HG03432 (cell line): Measurements from ENCODE around the gene LGALS9C.
"Not testable (repeated sequence)": the region's sequence is repeated elsewhere in the genome, so short reads cannot be mapped to it uniquely, and the experiment has no call there.

Experiments used
- ATAC-seq: cut with Tn5 transposase; IDR thresholded peaks from one replicate; pipeline ENCODE4 v1.9.1; 2021; ENCODE audit warnings: mild to moderate bottlenecking, moderate library complexity; ENCODE audit not compliant: unreplicated experiment

The LGALS9C gene

DNA sequence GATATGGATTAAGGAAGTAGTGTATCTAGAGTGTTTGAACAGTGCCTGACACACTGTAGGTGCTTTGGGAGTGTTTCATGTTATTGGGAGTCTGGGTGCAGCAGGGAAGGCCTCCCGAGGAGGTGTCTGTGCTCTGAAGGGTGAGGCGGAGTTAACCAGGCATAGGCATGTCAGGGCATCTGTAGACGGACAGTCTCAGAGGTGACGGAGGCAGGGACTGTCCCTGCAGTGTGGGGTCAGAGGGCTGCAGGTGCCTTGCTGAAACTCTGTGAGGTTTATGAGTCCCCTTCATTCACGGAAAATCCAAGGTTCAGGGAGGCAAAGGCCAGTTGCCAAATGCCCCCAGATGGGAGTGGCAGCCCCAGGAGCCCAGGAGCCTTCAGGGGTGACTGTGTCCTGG, 778 bp downstream of the LGALS9C start:
- not testable (repeated sequence) for ATAC-seq

DNA sequence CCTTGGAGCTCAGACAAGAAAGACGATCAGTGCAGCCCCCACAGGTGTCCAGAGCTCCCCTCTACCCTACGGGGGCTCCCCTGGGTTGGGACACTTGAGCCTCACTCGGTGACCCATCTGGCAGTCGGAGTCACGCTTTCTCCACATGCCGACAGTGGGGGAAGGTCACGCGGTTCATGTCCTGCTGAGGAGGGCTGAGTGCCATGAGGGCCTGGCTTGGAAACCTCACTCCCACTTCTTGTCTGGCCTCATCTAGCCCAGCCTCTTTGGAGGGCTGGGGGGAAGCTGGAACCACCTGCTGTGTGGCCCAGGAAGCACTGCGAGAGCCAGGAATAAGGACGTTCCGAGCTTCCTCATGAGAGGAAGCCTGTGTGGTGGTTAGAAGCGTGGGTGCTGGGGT, 1.8 kb downstream of the LGALS9C start:
- ATAC-seq, result not testable (repeated sequence)

DNA sequence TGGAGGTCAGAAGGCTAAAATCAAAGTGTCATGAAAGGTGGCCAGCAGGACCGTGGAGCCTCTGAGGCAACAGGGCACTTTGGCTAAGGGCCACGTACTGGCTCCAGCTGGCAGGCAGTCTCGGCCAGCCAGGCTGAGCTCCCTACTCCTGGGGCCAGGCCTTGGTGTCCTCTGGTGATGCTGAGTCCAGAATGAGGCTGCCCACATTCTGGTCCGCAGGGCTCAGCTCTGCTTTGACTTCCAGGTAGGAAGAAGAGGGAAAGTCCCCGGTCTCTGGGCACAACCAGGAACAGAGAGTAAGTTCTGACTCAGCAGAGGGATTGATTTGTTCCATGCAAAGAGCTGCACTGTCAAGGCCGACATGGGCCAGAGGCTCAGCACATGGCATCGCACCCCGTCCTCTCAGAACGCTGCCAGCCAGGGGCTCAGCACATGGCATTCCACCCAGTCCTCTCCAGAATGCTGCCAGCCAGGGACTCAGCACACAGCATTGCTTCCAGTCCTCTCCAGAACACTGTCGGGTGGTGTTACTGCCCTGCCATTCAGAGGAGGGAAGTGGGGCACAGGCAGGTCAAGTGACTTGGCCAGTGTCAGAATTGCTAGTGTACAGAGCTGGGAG, 2.5 kb downstream of the LGALS9C start:
- not testable (repeated sequence) for ATAC-seq

DNA sequence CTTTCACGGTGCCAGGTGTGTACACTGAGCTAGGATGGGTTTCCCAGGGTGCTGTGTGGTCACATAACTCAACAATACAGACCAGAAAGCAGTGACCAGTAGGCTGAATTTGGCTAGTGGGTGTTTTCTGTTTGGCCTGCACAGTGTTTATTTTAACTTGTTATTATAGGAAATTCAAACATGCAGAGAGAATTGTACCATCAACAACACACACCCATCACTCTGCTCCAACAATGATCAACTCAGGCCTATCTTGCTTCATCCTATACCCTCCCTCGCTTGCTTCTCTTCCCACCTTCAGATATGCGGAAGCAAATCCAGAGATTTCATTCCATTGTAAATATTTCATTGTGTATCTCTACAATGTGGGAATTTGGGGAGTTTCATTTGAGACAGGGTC, 5.2 kb downstream of the LGALS9C start:
- not testable (repeated sequence) for ATAC-seq

DNA sequence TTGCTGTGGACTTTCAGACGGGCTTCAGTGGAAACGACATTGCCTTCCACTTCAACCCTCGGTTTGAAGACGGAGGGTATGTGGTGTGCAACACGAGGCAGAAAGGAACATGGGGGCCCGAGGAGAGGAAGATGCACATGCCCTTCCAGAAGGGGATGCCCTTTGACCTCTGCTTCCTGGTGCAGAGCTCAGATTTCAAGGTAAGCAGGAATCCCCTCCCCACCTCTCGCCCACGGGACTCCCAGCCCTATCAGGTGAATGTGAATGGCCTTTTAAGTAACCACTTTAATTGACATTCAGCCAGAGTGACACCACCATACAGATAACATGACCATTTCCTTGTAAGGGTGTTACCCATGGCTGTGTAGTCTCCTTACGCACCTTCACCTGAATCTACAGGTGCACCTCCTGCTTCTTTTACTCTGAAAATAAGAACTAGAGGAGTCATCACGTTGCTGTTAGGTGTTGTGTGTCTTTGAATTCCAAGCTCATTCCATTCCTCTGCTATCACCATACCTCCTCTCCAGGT, 9.4 kb downstream of the LGALS9C start:
- not testable (repeated sequence) for ATAC-seq

DNA sequence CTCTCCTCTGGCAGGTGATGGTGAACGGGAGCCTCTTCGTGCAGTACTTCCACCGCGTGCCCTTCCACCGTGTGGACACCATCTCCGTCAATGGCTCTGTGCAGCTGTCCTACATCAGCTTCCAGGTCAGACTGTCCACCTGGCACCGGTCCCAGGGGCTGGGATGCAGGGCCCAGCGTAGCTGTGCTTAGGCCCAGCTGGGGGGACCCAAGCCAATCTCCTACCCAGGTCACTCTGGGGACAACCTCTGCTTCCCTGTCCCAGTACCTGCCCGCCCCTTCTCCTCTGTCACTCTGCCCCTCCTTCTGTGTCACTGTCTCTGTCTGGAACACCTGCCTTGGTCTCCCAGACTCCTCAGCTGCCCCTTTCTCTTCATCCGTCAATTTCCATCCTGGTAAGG, 11.0 kb downstream of the LGALS9C start:
- ATAC-seq, result not testable (repeated sequence)

DNA sequence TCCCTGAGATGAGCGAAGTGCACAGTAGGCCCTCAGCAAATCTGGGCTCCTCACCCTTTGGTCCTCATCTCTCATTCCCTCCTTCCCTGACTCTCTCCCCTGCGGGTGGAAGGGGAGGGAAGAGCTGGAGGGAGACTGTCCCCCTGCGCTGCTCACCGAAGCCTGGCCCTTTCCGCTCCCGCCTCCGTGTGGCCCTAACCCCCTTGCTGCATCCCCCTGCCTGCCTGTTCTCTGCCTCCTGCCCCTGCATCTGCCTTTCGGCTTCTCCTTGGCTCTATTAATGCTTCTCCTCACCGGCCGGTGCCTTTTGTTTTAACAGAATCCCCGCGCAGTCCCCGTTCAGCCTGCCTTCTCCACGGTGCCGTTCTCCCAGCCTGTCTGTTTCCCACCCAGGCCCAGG, 12.0 kb downstream of the LGALS9C start:
- not testable (repeated sequence) for ATAC-seq

DNA sequence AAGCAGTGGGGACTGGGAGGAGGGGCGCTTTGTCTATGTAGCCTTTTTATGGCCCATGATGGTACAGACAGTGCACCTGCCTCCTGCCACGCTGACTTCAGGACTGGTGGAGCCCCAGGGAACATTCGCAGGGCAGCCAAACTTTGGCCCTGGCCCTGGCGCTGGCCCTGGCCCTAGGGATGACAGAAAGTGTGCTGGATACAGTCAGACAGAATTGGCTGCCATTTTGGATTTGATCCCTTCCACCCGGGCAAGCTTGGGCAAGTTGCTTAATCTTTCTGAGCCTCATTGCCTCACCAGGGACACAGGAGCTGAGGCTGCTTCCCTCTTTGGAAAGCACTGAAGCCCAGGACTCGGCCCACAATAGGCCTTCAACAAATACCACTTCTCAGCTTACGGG, 13.4 kb downstream of the LGALS9C start:
- not testable (repeated sequence) for ATAC-seq

DNA sequence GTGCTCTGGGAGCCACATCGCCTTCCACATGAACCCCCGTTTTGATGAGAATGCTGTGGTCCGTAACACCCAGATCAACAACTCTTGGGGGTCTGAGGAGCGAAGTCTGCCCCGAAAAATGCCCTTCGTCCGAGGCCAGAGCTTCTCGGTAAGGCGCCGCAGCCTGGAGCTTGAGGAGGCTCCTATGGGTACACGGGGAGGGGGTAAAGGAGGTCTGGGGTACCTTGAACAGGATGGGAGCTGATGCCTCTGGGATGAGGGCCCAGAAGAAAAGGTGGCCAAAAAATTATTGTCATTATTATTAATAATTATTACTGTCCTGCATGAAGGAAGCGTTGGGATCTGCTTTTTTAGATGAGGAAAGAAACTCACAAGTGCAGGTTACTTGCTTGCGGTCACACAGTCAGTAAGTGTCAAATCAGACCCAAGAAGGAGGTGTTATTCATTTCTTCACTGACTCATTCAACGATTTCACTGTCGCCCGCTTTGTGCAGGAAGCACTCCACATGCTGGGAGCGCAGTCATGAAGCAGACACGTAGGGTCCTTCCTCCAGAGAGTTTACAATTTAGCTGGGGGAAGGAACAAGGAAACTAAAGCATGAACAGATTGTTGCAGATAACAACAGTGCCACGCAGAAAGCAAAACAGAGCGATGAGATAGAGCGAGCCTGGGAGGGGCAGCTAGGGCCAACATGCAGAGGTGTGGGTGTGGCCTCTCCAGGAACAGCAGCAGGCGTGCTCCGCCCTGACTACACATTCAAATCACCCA, 16.3 kb downstream of the LGALS9C start:
- ATAC-seq, result peak; percentile 74

DNA sequence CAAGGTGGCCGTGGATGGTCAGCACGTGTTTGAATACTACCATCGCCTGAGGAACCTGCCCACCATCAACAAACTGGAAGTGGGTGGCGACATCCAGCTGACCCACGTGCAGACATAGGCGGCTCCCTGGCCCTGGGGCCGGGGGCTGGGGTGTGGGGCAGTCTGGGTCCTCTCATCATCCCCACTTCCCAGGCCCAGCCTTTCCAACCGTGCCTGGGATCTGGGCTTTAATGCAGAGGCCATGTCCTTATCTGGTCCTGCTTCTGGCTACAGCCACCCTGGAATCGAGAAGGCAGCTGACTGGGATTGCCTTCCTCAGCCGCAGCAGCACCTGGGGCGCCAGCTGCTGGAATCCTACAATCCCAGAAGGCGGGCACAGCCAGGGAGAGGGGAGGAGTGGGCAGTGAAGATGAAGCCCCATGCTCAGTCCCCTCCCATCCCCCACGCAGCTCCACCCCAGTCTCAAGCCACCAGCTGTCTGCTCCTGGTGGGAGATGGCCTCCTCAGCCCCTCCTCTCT, 17.7 kb downstream of the LGALS9C start:
- ATAC-seq, result not testable (repeated sequence)

DNA sequence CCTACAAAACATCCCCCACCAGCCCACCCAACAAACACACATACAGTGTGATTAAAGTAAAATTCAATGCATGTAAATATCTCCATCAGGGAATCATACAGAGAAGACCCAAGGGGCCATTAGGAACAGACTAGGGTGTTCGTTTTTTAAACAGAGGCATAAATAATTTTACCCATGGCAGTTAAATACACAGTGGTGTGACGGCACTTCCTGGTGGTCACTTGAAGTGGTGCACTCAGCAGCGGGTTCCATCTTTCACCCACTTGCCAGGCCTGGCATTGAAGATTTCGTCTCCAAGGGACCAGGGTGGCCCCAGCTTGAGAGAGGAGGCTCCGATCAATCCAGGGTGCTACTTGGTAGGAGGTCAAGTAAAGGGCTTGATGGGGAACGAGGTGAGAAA, 20.5 kb downstream of the LGALS9C start:
- not testable (repeated sequence) for ATAC-seq

DNA sequence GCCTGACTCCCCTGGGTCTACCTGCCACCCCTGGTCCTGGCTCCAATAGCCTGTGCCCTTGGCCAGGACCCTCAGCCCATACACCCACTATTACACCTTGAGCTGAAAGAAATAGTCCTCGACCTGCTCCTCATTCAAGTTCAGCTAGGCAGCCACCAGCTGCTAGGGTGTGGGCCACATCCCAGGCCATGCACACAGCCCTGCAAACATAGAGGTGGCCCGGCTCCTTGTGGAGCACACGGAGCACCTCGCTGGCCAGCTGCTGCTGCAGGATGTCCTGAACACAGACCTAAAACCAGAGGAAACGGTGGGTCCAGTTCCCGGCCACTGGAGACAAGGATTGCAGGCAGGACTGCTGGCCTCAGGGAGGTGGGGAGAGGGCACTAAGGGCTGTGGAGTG, 22.5 kb downstream of the LGALS9C start:
- not testable (repeated sequence) for ATAC-seq

DNA sequence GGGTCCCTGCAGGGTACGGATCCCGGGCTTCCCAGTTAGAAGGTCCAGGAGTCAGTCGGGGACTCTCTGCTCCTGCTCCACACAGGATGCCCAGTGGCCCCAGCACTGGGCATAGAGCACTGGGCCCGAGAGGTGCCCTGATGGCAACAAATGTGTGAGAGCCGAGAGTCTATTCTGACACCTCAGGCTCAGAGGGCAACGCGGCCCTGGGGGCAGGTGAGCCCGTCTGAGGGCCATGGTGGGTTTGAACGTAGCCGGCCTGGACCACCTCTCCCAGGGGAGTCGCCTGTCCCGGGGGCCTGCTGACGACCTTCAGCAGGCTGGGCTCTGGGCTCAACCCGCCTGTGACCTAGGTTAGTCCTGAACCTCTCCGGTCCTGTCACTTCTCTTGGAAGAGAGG, 23.2 kb downstream of the LGALS9C start:
- ATAC-seq, result not testable (repeated sequence)

DNA sequence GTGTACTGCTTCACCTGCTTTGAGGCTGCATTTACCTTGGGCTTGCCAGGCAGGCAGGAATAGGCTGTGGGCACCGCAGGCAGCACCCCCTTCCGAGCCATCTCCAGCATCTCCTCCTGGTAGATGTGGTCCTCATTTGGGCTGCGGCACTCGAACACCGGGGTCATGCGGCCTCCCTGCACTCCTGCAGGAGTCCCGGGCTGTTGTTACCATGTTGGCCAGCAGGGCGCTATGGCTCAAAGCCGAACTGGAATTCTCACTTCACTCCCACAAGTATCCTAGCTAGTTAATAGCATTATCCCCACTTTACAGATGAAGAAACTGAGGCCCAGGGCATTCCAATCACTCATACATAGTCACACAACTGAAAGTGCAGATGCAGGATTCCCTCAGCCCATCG, 23.7 kb downstream of the LGALS9C start:
- not testable (repeated sequence) for ATAC-seq

DNA sequence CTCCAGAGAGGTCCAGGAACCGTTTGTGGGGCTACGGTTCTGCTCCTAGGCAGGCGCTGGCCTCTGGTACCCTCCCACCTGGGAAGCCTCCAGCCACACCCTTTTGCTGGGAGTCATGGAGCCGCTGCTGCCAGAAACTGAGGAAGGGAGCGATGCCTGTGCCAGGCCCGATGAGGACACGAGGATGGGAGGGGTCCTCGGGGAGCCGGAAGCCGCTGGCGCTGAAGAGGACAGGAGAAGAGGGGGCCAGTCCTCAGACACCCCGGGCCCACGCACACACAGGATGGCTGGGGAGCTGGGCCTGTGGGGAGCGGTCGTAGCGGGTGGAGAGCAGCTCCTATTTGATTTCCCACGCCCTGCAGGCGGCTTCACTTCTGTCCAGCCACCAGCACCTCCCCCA, 24.2 kb downstream of the LGALS9C start:
- not testable (repeated sequence) for ATAC-seq

DNA sequence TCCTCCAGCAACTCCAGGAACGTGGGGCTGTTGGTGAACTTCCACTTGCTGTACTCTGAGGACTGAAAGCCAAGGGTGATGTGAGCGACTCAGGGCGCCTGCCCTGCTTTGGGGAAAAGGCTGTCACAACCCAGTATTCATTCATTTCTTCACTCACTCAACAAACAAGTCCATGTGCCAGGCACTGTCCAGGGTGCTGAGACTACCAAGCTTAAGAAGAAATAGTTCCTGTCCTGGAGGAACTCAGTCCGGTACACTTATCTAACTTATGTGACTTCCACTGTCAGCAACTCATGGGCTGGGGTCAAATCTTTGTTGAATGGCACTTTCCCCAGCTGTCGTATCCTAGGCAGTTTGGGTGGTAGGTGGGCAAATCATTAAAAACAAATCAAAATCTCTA, 26.6 kb downstream of the LGALS9C start:
- ATAC-seq, result not testable (repeated sequence)

DNA sequence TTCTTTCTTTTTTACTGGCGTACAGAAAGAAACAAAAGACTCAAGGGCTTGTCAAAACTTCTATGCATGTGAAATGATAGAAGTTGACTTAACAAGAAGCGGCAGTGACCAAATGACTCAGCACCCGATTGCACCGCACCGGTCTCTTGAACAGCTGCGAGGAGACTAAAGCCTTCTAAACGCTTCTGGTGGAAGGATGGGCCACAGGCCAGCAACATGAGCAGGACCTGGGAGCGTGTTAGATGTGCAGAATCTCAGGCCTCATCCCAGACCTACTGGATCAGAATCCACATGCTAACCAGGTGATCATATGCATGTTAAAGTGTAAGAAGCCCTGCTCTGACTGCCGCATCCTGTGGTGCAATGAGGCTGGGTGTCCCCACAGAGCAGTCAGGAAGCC, 31.1 kb downstream of the LGALS9C start:
- not testable (repeated sequence) for ATAC-seq

DNA sequence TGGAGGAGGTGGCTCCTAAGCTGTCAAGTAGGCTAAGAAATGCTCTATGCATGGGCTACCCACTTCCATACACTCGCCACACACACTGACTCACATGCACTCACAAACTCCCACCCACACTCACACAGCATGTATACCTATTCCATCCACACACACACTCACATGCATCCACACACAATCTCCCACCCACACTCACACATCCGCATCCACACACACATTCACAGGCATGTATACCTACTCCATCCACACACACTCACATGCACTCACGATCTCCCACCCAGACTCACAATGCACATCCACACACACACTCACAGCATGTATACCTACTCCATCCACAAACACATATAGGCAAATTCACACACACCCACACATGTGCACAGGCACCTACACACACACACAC, 32.1 kb downstream of the LGALS9C start:
- ATAC-seq, result not testable (repeated sequence)

DNA sequence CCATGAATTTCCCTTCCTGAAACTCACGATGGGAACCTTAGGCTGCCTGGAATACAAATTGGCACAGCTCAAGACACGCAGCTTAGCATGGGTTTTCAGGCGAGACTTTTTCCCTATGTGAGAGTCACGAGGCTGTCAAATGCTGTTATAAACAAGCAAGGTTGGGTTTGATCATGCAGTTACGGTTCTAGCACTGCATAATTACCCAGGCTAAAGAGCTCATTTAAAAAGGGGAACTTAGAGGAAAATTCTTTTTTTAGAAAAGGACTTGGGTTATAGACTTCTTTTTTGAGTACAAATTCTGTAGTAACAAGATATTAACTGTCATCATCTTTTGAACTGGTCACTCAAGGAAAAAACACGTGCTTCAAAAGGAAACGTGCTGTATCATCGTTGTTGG, 44.5 kb downstream of the LGALS9C start:
- ATAC-seq, result not testable (repeated sequence)

DNA sequence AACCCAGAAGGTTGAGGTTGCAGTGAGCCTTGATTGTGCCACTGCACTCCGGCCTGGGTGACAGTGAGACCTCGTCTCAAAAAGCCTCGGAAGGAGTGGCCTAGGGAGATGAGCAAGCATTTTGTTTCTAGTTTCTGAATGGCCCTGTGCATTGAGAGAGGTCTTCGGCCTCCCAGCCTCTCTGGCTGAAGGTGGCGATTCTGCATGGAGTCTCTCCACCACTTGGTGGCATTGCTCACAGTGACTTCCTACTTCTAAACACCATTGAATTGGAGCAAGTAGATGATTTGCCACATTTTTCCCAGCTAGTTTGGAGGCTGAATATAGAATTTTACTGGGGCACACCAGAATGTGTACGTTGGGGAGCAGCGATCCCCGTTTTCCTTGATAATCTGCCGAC, 48.4 kb downstream of the LGALS9C start:
- ATAC-seq, result not testable (repeated sequence)

DNA sequence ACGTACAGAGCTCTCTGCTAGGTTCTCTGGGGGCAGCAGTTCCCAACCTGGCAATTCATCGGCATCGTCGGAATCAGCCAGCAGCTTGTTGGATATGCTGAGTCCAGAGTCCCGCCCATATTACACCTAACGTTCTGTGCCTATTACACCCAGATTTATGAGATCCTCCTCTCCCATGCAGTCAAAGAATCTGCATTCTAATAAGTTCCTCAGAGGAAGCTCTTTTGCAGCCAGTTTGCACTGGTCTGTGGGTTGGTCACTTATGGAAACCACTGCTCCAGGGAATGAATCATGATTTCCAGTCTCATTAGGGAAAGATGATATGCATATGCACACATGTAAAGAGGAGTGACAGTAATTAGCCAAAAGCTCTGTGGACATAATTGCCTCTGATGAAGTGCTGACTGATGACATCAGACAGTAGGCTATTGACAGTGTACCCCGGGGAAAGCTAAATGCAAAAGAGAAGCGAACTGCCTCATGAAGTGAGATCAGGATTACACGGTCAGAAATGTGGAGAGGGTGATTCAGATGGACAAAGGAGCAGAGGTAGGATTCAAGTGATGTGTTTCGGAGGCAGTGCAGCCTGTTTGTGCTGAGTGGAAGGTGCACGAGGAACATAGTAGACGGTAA, 49.7 kb downstream of the LGALS9C start:
- not testable (repeated sequence) for ATAC-seq
